GM18502 (cell line): ENCODE data around the gene SHISAL1.

Experiments used
- ATAC-seq: cut with Tn5 transposase; IDR thresholded peaks from one replicate; pipeline ENCODE4 v1.9.1; 2021; ENCODE audit warnings: mild to moderate bottlenecking; ENCODE audit not compliant: unreplicated experiment, poor library complexity

Gene SHISAL1

GRCh38 chr22:44281768-44282637 lies 30.7 kb downstream of the SHISAL1 start:
- no peak for ATAC-seq

- no peak for ATAC-seq
These were observed 32.0 kb downstream of the SHISAL1 start for GRCh38 chr22:44280665-44281188.

GRCh38 chr22:44279069-44279360 lies 33.7 kb downstream of the SHISAL1 start:
- no peak for ATAC-seq

- no peak for ATAC-seq
These were observed 34.3 kb downstream of the SHISAL1 start for GRCh38 chr22:44278243-44279068.

GRCh38 chr22:44277386-44278135 lies 35.2 kb downstream of the SHISAL1 start:
- no peak for ATAC-seq

GRCh38 chr22:44276706-44277356 lies 35.9 kb downstream of the SHISAL1 start:
- no peak for ATAC-seq

GRCh38 chr22:44276041-44276440 lies 36.7 kb downstream of the SHISAL1 start:
- ATAC-seq: no peak

- ATAC-seq: no peak
These were observed 37.1 kb downstream of the SHISAL1 start for GRCh38 chr22:44275631-44275995.

- ATAC-seq: no peak
These were observed 37.7 kb downstream of the SHISAL1 start for GRCh38 chr22:44274918-44275630.

- no peak for ATAC-seq
These were observed 39.6 kb downstream of the SHISAL1 start for GRCh38 chr22:44273175-44273574.

GRCh38 chr22:44272401-44272771 lies 40.4 kb downstream of the SHISAL1 start:
- no peak for ATAC-seq

- no peak for ATAC-seq
These were observed 40.9 kb downstream of the SHISAL1 start for GRCh38 chr22:44271732-44272400.

- no peak for ATAC-seq
These were observed 41.7 kb downstream of the SHISAL1 start for GRCh38 chr22:44271010-44271500.

GRCh38 chr22:44270556-44270880 lies 42.2 kb downstream of the SHISAL1 start:
- no peak for ATAC-seq

- no peak for ATAC-seq
These were observed 42.8 kb downstream of the SHISAL1 start for GRCh38 chr22:44269757-44270555.

GRCh38 chr22:44269117-44269498 lies 43.6 kb downstream of the SHISAL1 start:
- ATAC-seq: no peak

GRCh38 chr22:44268431-44269116 lies 44.2 kb downstream of the SHISAL1 start:
- ATAC-seq: no peak

GRCh38 chr22:44267856-44268255 lies 44.9 kb downstream of the SHISAL1 start:
- ATAC-seq: no peak
